Renal cortex interstitium (tissue), 11 donors: ENCODE measurements around the gene TRPM6. TPM values are rescaled to one million over a fixed set of nuclear protein-coding genes. Genes with fewer than 3 reads are reported as not detected.

Source experiments
- DNase-seq, 11 donors: peaks; one replicate each; pipeline ENCODE4 v3.0.0-alpha.2; 2013; ENCODE audit warnings: low read depth in 9 of 11, low spot score in 4 of 11; ENCODE audit errors: extremely low read depth in 1 of 11
- polyA plus RNA-seq, 3 donors: library from polyadenylated mRNA; unstranded; fragments of 120-200 nt; gene quantifications; one replicate each; pipeline ENCODE4 v1.2.1, GENCODE V29; 2013; ENCODE audit not compliant: insufficient read length in 3 of 3

TRPM6 gene
- polyA plus RNA-seq, 3 donors = 0.59 to 1.4 (median 0.70) TPM

- DNase-seq = no peak
Measured at GRCh38 chr9:74742191-74742790, 145.4 kb downstream of the TRPM6 start.

- no peak for DNase-seq
Measured at GRCh38 chr9:74736646-74737045, 151.1 kb downstream of the TRPM6 start.

GRCh38 chr9:74735761-74736160 is 152.0 kb downstream of the TRPM6 start:
- DNase-seq = no peak

- DNase-seq = no peak
Measured at GRCh38 chr9:74729136-74729695, 158.5 kb downstream of the TRPM6 start.

DNA sequence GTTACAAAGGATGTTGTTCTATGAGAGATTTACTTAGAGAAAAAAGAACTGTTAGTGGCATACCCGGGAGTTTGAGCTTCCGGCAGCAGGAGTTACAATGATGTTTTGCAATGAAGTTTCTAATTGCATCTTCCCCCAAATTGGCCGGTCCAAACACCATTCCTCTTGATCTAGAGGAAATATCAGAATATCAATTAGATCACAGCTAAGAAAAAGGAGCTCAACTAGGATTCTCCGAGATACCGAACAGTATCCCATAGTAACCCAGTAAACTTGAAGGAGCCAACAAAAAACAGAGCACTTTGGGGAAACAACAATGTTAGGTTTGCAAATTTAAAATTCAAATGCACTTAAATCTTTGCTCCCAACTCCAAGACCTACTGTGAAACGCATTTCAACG is 159.5 kb downstream of the TRPM6 start:
- DNase-seq = no peak

DNA sequence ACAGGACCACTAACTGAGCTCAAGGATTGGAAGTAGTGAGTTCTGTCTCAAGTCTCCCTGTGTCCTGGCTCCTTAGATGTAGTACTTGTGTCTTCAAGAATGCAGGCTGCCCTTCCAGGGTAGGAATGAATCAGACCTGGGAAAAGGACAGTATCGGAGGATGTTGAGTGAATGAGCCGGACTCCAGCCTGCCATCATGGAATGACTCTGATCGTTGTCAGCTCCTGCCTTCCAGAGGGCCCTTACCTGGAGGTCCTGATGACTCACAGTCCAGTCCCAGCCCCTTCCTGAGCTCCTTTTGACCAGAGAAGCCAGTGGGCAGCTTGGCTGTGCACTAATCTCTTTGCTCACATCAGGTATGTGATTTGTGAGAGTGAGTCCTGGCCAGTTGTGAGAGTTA is 161.1 kb downstream of the TRPM6 start:
- DNase-seq = no peak

- no peak for DNase-seq
Measured at GRCh38 chr9:74724317-74724716, 163.4 kb downstream of the TRPM6 start.

GRCh38 chr9:74721696-74722660 is 165.7 kb downstream of the TRPM6 start:
- no peak for DNase-seq

DNA sequence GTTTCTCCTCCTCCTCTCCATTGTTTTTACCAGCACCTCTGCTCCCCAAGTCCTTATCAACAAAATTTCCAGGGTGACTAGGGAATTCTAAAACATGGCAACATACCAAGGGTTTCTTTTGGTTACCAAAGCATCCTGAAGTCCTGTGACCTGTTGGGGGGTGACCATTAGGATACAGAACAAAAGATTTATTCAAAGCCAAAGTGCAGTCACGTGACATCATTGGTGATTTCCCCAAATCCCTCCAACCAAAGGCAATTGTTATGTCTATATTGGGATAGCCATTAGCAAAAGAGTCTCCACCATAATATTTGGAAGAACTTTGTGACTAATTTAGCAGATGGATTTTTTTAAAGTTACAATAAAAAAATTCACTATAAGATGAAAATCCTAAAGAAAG is 168.4 kb downstream of the TRPM6 start:
- DNase-seq = no peak

- no peak for DNase-seq
Measured at GRCh38 chr9:74718709-74719108, 169.0 kb downstream of the TRPM6 start.

- DNase-seq = peak; percentile 21 to 73 (median 47)
Measured at GRCh38 chr9:74711341-74711740, 176.4 kb downstream of the TRPM6 start.

DNA sequence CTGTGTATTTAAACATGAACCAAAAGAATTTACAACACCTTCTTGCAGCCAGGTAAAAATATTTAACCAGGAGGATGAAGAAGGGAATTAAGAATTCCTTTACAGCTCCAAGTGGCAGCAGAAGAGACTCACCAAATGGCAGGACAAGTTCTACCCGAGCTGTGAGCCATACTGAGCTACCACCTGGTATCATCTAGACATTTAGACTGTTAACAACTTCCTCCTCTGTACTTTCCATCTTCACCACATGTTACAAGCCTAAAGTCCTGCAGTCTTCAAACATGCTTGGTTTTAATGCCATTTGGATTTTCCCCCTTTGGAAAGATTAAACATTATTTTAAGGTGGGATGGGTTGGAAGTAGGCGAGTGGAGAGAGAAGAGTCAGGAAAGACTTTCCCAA is 190.2 kb downstream of the TRPM6 start:
- no peak for DNase-seq

DNA sequence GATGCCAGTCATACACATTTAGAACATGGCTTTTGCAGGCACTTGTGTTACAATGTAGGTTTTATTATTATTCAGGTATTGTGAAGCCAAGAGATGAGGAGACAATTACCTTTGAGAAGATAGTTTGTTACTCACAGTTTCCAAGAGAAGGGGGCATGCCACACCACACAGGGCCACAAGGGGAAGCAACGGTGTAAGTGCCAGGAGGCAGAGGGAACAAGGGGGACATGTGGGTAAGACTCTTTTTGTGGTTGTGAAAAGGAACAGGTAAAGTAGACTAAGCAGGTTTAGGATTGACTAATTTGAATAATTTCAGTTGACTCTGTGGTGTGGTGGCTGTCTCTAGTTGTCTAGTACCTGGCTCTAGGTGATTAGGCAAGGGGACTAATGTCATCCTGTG is 191.2 kb downstream of the TRPM6 start:
- no peak for DNase-seq

- no peak for DNase-seq
Measured at GRCh38 chr9:74691058-74691457, 196.7 kb downstream of the TRPM6 start.

DNA sequence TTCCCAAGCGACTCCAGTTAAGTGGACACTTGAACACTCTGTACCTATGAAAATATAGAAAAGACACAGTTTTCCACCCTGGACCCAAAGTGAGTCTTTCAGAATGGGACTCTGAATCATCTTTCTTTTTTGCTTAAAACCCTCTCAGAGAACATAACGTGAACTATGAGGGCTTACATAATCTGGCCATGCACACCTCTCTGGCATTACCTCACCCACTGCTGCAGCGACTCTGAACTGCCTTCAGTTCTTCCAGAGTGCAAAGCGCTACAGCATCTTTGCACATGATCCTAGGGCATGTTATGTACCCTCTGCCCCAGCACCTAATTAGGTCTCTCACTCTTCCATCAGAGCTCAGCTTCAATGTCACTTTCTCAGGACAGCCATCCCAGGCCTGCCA is 204.4 kb downstream of the TRPM6 start:
- no peak for DNase-seq

- no peak for DNase-seq
Measured at GRCh38 chr9:74681906-74682305, 205.8 kb downstream of the TRPM6 start.

DNA sequence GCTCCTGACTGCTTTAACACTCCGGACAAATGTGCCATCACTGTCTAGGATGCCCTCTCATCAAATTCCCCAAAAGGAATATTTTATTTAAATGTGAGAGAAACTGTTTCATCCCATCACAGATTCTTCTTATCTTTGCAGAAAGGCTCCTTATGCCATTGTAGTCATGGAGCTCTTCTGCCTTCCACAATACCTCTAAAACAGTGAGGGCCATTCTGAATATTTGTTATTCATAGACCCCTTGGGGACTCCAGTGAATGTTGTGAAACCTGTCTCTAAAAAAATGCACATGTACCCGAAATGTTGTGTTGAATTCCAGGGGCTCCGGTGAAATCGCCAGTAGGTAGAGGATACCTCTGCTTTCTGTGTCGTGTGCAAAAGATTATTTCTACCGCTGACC is 213.6 kb downstream of the TRPM6 start:
- DNase-seq = no peak
